BLaER1 treated with 17β-estradiol and CSF1 and Interleukin-3, amounts not matched to agents 10 nM and 100 nM (cell line): ENCODE measurements around the gene UBE2I.
A peak's percentile ranks its signal among the peaks of the same experiment; 100 is the strongest.

ENCODE experiments used
- H3K27ac ChIP-seq, 11 experiments: shearing (Covaris generic); formaldehyde crosslinking; 2 replicates each; pipeline ENCODE4 v1.8.1; 2022
- H3K27me3 ChIP-seq, 11 experiments: shearing (Covaris generic); formaldehyde crosslinking; 2 replicates each; pipeline ENCODE4 v1.8.1; 2022
- H3K36me3 ChIP-seq, 11 experiments: shearing (Covaris generic); formaldehyde crosslinking; 2 replicates each; pipeline ENCODE4 v1.8.1; 2022
- H3K4me1 ChIP-seq, 10 experiments: shearing (Covaris generic); formaldehyde crosslinking; 2 replicates each; pipeline ENCODE4 v1.8.1; 2022
- H3K4me2 ChIP-seq, 11 experiments: shearing (Covaris generic); formaldehyde crosslinking; 2 replicates each; pipeline ENCODE4 v1.8.1; 2022
- H3K4me3 ChIP-seq, 10 experiments: shearing (Covaris generic); formaldehyde crosslinking; 2 replicates each; pipeline ENCODE4 v1.8.1; 2022
- H3K9ac ChIP-seq, 11 experiments: shearing (Covaris generic); formaldehyde crosslinking; 2 replicates each; pipeline ENCODE4 v1.8.1; 2022
- H3K9me3 ChIP-seq, 11 experiments: shearing (Covaris generic); formaldehyde crosslinking; replicated peaks in 1 of 11; 2 replicates each; pipeline ENCODE4 v1.8.1; 2022
- H4K20me1 ChIP-seq, 11 experiments: shearing (Covaris generic); formaldehyde crosslinking; 2 replicates each; pipeline ENCODE4 v1.8.1; 2022
- Cebpa-rat ChIP-seq, 11 experiments: shearing (Covaris generic); IDR thresholded peaks; 2 replicates each; pipeline ENCODE4 v1.8.1; 2022

UBE2I gene

DNA sequence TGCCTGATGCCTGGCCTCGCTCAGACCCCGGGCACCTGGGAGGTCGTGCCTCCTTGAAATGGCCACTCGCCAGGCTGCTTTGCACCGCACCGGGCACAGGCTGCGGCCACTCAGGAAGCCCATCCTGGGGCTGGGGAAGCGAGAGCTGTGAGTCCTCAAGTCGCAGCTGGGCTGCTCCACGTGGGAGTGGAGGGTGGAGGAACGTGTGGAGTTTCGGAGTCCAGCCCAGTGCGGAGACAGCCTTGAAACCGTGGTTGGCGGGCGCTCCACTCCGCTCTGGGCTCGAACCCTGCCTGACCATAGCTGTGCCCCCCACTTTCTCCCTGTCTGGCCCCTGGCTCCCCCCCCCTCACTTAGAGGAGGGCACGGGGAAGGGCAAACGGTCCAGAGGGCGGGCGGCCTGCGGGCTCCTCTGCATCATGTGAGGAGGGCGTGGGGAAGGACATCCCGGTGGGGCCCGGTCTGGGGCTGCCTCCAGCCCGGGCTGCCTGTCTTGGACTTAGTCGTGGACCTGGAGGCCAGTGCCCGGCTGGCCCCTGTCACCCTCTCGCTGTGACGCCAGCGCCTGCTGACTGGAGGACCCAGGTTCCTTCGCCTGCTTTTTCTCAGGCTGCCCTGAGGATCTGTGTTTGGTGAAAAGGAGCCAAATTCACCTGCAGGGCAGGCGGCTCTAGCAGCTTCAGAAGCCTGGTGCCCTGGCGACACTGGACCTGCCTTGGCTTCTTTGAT, 2.5 kb downstream of the UBE2I start:
- Histone ChIP-seq H3K27ac (peak overlapping the region in 9 of 11 experiments; percentile 5 to 100 (median 100); a peak in 15 of 22 replicates), H3K9ac (peak overlapping the region; percentile 99 to 100 (median 100)), H3K4me2 (peak overlapping the region; percentile 93 to 100 (median 98)), H3K36me3 (peaks cover 52 to 66% (median 60%) of the 10 kb centered on the region in 11 experiments), H3K4me1 (peaks cover 21 to 34% (median 27%) of the 10 kb centered on the region in 10 experiments), H3K4me3 (peak overlapping the region; percentile 84 to 100 (median 98)), H4K20me1 (peaks cover 71 to 74% (median 72%) of the 10 kb centered on the region in 11 experiments), H3K27me3 (no peaks in the 10 kb centered on the region), H3K9me3 (no peaks in the 10 kb centered on the region)
- TF ChIP-seq Cebpa-rat (IDR thresholded peaks at IDR 0.05), result no peak

- Histone ChIP-seq H3K27ac (peak overlapping the region in 2 of 11 experiments; percentile 2 to 100; a peak in 1 of 22 replicates), H4K20me1 (peaks cover 76 to 79% (median 77%) of the 10 kb centered on the region in 11 experiments), H3K36me3 (peaks cover 58 to 72% (median 65%) of the 10 kb centered on the region in 11 experiments), H3K4me2 (peak overlapping the region; percentile 93 to 100 (median 98)), H3K4me3 (peak overlapping the region in 4 of 10 experiments; percentile 93 to 100 (median 100); a peak in 5 of 20 replicates), H3K9me3 (no peaks in the 10 kb centered on the region), H3K9ac (peak overlapping the region; percentile 99 to 100 (median 100); a peak in 21 of 22 replicates), H3K27me3 (no peaks in the 10 kb centered on the region), H3K4me1 (peaks cover 20 to 31% (median 23%) of the 10 kb centered on the region in 10 experiments)
- no peak for TF ChIP-seq Cebpa-rat (IDR thresholded peaks at IDR 0.05)
Measured at GRCh38 chr16:1312467-1312816, 3.0 kb downstream of the UBE2I start.

DNA sequence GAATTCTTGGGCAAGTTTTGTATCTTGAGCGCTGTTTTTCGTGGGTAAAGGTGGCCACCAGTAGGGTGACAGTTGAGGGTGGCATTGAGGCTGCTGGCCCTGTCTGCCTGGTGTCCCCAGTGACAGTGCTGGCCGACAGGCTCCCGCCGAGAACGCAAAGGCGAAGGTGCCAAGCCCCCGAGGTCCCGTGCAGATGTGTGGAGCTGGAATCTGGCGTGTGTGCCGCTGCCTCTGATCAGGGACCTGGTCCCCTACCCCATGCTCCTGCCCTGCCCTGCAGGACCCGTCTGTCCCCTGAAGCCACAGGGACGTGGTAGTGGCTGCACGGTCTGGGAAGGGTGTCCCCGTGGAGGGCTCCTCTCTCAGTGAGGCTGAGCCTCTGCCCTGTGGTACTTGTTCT, 3.5 kb downstream of the UBE2I start:
- H3K4me3 ChIP-seq, result no peak overlapping the region
- peaks cover 20 to 31% (median 23%) of the 10 kb centered on the region in 10 experiments for H3K4me1 ChIP-seq
- H3K9ac ChIP-seq, result peak overlapping the region; percentile 99 to 100 (median 100); a peak in 18 of 22 replicates
- peaks cover 62 to 76% (median 70%) of the 10 kb centered on the region in 11 experiments for H3K36me3 ChIP-seq
- no peak for TF ChIP-seq Cebpa-rat (IDR thresholded peaks at IDR 0.05)
- H3K9me3 ChIP-seq, result no peaks in the 10 kb centered on the region
- H3K27me3 ChIP-seq, result no peaks in the 10 kb centered on the region
- peak overlapping the region in 10 of 11 experiments; percentile 93 to 100 (median 97); a peak in 17 of 22 replicates for H3K4me2 ChIP-seq
- peaks cover 81 to 84% (median 82%) of the 10 kb centered on the region in 11 experiments for H4K20me1 ChIP-seq
- no peak overlapping the region for H3K27ac ChIP-seq

- Histone ChIP-seq H3K36me3 (peaks cover 72 to 86% (median 79%) of the 10 kb centered on the region in 11 experiments), H4K20me1 (peaks cover 90 to 93% (median 92%) of the 10 kb centered on the region in 11 experiments), H3K4me3 (no peak overlapping the region), H3K4me1 (peaks cover 20 to 31% (median 23%) of the 10 kb centered on the region in 10 experiments), H3K9me3 (no peaks in the 10 kb centered on the region), H3K27me3 (no peaks in the 10 kb centered on the region), H3K4me2 (0 out of 22 replicates have a peak overlapping the region, but pooled peaks of 2 of the 11 experiments have one; percentile 7 to 8), H3K9ac (peak overlapping the region in 8 of 11 experiments; percentile 24 to 100 (median 39); a peak in 8 of 22 replicates), H3K27ac (no peak overlapping the region)
- no peak for TF ChIP-seq Cebpa-rat (IDR thresholded peaks at IDR 0.05)
Measured at GRCh38 chr16:1313721-1314369, 4.4 kb downstream of the UBE2I start.

GRCh38 chr16:1314399-1315068, 5.1 kb downstream of the UBE2I start:
- Histone ChIP-seq H3K4me3 (no peak overlapping the region), H3K27ac (no peak overlapping the region), H3K36me3 (peaks cover 79 to 92% (median 86%) of the 10 kb centered on the region in 11 experiments), H3K9me3 (no peaks in the 10 kb centered on the region), H3K9ac (peak overlapping the region in 7 of 11 experiments; percentile 31 to 100 (median 39); a peak in 9 of 22 replicates), H3K4me2 (no peak overlapping the region), H4K20me1 (peaks cover 97 to 100% (median 98%) of the 10 kb centered on the region in 11 experiments), H3K27me3 (no peaks in the 10 kb centered on the region), H3K4me1 (peaks cover 20 to 31% (median 23%) of the 10 kb centered on the region in 10 experiments)
- TF ChIP-seq Cebpa-rat (IDR thresholded peaks at IDR 0.05), result no peak

DNA sequence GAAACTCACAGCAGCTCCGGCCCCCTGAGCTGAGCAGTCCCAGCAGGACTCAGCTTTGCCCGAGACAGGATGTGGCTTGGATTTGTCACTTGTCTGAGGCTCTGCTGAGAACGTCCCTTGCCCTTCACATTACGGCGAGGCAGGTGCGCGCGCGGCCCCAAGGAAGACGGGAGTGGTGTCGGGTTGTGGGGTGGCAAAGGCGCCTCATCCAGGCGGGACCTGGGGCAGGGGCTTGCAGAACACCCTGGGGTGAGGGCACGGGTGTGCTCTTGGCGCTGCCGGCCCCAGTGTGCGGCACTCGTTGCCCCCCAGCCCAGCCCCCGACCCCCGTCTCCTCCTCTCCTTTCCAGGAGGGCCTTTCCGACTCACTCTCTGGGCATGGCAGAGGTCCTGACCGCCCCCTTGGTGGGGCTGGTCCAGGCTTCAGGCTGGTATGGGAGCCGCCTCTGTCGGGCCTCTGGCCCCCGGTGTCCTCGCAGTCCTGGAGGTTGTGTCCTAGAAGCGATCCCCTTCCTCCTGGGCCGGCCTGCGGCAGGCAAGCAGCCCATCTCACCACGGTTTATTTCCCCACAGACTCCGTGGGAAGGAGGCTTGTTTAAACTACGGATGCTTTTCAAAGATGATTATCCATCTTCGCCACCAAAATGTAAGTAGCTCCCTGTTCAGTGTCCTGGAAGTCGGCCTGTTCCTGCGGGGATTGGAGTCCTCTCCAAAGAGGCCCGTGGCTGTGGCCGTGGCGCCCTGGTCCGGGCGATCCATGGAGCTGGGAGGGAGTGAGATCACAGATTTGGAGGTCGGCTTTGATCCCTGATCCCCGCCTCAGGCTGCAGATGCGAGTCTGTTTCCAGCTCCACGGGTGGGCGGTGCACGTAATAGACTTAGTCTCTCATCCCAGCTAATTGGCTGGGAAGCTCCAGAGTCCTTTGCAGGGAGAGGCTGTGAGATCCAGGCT, 5.9 kb downstream of the UBE2I start:
- Histone ChIP-seq H4K20me1 (peaks cover 100% of the 10 kb centered on the region in 11 experiments), H3K27me3 (no peaks in the 10 kb centered on the region), H3K4me3 (no peak overlapping the region), H3K9me3 (no peaks in the 10 kb centered on the region), H3K27ac (no peak overlapping the region), H3K36me3 (peaks cover 87 to 100% (median 94%) of the 10 kb centered on the region in 11 experiments), H3K4me2 (no peak overlapping the region), H3K9ac (peak overlapping the region in 4 of 11 experiments; percentile 22 to 99 (median 33); a peak in 4 of 22 replicates), H3K4me1 (peaks cover 20 to 31% (median 23%) of the 10 kb centered on the region in 10 experiments)
- TF ChIP-seq Cebpa-rat (IDR thresholded peaks at IDR 0.05), result no peak

- Histone ChIP-seq H3K4me1 (peaks cover 20 to 33% (median 22%) of the 10 kb centered on the region in 10 experiments), H3K9me3 (no peaks in the 10 kb centered on the region), H3K9ac (peak overlapping the region in 2 of 11 experiments; percentile 8 to 13; a peak in 3 of 22 replicates), H3K4me2 (no peak overlapping the region), H4K20me1 (peaks cover 100% of the 10 kb centered on the region in 11 experiments), H3K27me3 (no peaks in the 10 kb centered on the region), H3K27ac (no peak overlapping the region), H3K4me3 (no peak overlapping the region), H3K36me3 (peaks cover 94 to 100% (median 99%) of the 10 kb centered on the region in 11 experiments)
- no peak for TF ChIP-seq Cebpa-rat (IDR thresholded peaks at IDR 0.05)
Measured at GRCh38 chr16:1316033-1316405, 6.6 kb downstream of the UBE2I start.
